HL-60 (cell line): ENCODE results near the gene IQCE.

Experiments used
- TF ChIP-seq, protein P1 (sequence below): IDR thresholded peaks from one replicate; pipeline ENCODE4 v1.5.1; 2011; ENCODE audit warnings: low read length, control low read depth, inconsistent platforms; ENCODE audit not compliant: insufficient read depth
- TF ChIP-seq, protein P2 (sequence below): IDR thresholded peaks from 2 replicates; pipeline ENCODE4 v1.6.1; 2012; ENCODE audit warnings: low read depth; ENCODE audit not compliant: insufficient replicate concordance

DNA sequence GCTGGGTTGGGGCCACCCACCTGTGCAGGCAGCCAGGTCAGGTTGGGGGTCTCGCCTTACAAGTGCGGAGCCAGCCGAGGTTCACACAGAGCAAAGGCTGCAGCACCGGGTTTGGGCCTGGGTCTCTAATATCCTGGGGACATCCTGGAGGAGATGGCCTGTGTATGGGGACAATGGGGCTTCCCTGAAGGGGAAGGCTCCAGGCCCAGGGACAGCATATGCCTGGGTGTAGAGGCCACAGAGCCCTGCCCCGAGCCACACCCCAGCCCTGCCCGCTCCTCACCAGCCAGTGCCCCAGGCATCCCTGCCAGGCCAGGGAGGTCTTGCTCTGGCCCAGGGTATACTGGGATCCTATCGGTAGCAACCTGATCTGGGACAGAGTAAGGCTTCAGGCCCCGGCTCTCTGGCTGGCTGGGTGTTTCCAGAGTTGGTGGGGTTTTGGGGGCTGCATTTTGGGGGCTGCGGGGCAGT lies 82.1 kb downstream of the IQCE start:
- TF ChIP-seq, protein P1, sequence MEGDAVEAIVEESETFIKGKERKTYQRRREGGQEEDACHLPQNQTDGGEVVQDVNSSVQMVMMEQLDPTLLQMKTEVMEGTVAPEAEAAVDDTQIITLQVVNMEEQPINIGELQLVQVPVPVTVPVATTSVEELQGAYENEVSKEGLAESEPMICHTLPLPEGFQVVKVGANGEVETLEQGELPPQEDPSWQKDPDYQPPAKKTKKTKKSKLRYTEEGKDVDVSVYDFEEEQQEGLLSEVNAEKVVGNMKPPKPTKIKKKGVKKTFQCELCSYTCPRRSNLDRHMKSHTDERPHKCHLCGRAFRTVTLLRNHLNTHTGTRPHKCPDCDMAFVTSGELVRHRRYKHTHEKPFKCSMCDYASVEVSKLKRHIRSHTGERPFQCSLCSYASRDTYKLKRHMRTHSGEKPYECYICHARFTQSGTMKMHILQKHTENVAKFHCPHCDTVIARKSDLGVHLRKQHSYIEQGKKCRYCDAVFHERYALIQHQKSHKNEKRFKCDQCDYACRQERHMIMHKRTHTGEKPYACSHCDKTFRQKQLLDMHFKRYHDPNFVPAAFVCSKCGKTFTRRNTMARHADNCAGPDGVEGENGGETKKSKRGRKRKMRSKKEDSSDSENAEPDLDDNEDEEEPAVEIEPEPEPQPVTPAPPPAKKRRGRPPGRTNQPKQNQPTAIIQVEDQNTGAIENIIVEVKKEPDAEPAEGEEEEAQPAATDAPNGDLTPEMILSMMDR, result no peak
- TF ChIP-seq, protein P2, sequence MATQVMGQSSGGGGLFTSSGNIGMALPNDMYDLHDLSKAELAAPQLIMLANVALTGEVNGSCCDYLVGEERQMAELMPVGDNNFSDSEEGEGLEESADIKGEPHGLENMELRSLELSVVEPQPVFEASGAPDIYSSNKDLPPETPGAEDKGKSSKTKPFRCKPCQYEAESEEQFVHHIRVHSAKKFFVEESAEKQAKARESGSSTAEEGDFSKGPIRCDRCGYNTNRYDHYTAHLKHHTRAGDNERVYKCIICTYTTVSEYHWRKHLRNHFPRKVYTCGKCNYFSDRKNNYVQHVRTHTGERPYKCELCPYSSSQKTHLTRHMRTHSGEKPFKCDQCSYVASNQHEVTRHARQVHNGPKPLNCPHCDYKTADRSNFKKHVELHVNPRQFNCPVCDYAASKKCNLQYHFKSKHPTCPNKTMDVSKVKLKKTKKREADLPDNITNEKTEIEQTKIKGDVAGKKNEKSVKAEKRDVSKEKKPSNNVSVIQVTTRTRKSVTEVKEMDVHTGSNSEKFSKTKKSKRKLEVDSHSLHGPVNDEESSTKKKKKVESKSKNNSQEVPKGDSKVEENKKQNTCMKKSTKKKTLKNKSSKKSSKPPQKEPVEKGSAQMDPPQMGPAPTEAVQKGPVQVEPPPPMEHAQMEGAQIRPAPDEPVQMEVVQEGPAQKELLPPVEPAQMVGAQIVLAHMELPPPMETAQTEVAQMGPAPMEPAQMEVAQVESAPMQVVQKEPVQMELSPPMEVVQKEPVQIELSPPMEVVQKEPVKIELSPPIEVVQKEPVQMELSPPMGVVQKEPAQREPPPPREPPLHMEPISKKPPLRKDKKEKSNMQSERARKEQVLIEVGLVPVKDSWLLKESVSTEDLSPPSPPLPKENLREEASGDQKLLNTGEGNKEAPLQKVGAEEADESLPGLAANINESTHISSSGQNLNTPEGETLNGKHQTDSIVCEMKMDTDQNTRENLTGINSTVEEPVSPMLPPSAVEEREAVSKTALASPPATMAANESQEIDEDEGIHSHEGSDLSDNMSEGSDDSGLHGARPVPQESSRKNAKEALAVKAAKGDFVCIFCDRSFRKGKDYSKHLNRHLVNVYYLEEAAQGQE, result no peak
